HEK293 (cell line): ENCODE measurements around the gene C2.

Experiments
- CTCF ChIP-seq: fragments of 450-650 bp; formaldehyde crosslinking; IDR thresholded peaks from 2 replicates; pipeline ENCODE4 v1.5.1; 2016; ENCODE audit warnings: missing biosample characterization, missing genetic modification characterization
- REPIN1 ChIP-seq: fragments of 450-650 bp; formaldehyde crosslinking; IDR thresholded peaks from 2 replicates; pipeline ENCODE4 v1.5.1; 2017; ENCODE audit warnings: missing biosample characterization, missing genetic modification characterization, low read depth
- ZBTB6 ChIP-seq: fragments of 450-650 bp; formaldehyde crosslinking; IDR thresholded peaks from 2 replicates; pipeline ENCODE4 v1.5.1; 2017; ENCODE audit warnings: missing biosample characterization, missing genetic modification characterization
- ZNF23 ChIP-seq: fragments of 450-650 bp; formaldehyde crosslinking; IDR thresholded peaks from 2 replicates; pipeline ENCODE4 v1.5.1; 2016; ENCODE audit warnings: missing biosample characterization, missing genetic modification characterization, borderline replicate concordance
- ZNF26 ChIP-seq: fragments of 450-650 bp; formaldehyde crosslinking; IDR thresholded peaks from 2 replicates; pipeline ENCODE4 v1.5.1; 2016; ENCODE audit warnings: missing biosample characterization, missing genetic modification characterization
- ZNF621 ChIP-seq: fragments of 450-650 bp; formaldehyde crosslinking; IDR thresholded peaks from 2 replicates; pipeline ENCODE4 v1.5.1; 2017; ENCODE audit warnings: missing biosample characterization, missing genetic modification characterization
- ZNF660 ChIP-seq: fragments of 450-650 bp; IDR thresholded peaks from 2 replicates; pipeline ENCODE4 v1.5.1; 2018; ENCODE audit warnings: missing biosample characterization, mild to moderate bottlenecking, missing genetic modification characterization
- ZNF707 ChIP-seq: fragments of 450-650 bp; formaldehyde crosslinking; IDR thresholded peaks from 2 replicates; pipeline ENCODE4 v1.5.1; 2016; ENCODE audit warnings: missing biosample characterization, missing genetic modification characterization
- ZNF768 ChIP-seq: fragments of 450-650 bp; formaldehyde crosslinking; IDR thresholded peaks from 2 replicates; pipeline ENCODE4 v1.5.1; 2018; ENCODE audit warnings: missing biosample characterization, mild to moderate bottlenecking, missing genetic modification characterization

- TF ChIP-seq ZBTB6 (tag by site-specific recombination) (no peak), ZNF660 (tag by site-specific recombination) (no peak), CTCF (tag by site-specific recombination) (no peak), ZNF621 (no peak), ZNF23 (tag by site-specific recombination) (no peak), ZNF707 (tag by site-specific recombination) (no peak), ZNF768 (no peak), REPIN1 (no peak), ZNF26 (no peak)
These were observed 550 bp downstream of the C2 start for GRCh38 chr6:31927863-31928671.
